Mesenchymal stem cell (in vitro differentiated cells and primary cell): ENCODE measurements around the gene ATP13A4.
A peak's percentile ranks its signal among the peaks of the same experiment; 100 is the strongest.

Experiments
- DNase-seq: peaks from one replicate; pipeline ENCODE4 v3.0.0-alpha.2; 2013
- H2AFZ ChIP-seq: one replicate; pipeline ENCODE4 v1.6.1; 2013; ENCODE audit warnings: low read depth, mild to moderate bottlenecking, control low read depth, inconsistent platforms, low read length, moderate library complexity
- H2AK5ac ChIP-seq: 2 replicates; pipeline ENCODE4 v1.6.1; 2013; ENCODE audit warnings: low read length, moderate library complexity, mild to moderate bottlenecking, inconsistent platforms; ENCODE audit not compliant: severe bottlenecking
- H2BK120ac ChIP-seq: one replicate; pipeline ENCODE4 v1.6.1; 2013; ENCODE audit warnings: low read depth, mild to moderate bottlenecking, inconsistent platforms, low read length, moderate library complexity
- H2BK12ac ChIP-seq, 2 experiments: one replicate each; pipeline ENCODE4 v1.6.1; 2013; ENCODE audit warnings: inconsistent platforms in 2 of 2, low read length in 2 of 2, mild to moderate bottlenecking in 2 of 2, moderate library complexity in 2 of 2, control low read depth in 1 of 2
- H2BK15ac ChIP-seq: one replicate; pipeline ENCODE4 v1.6.1; 2013; ENCODE audit warnings: mild to moderate bottlenecking, low read depth, inconsistent platforms; ENCODE audit not compliant: poor library complexity, severe bottlenecking
- H2BK5ac ChIP-seq: 2 replicates; pipeline ENCODE4 v1.6.1; 2013; ENCODE audit warnings: low read depth, mild to moderate bottlenecking, low read length, control low read depth, inconsistent platforms; ENCODE audit not compliant: poor library complexity, severe bottlenecking
- H3K14ac ChIP-seq, 2 experiments: one replicate each; pipeline ENCODE4 v1.6.1; 2013; ENCODE audit warnings: inconsistent platforms in 2 of 2, low read length in 2 of 2, control low read depth in 1 of 2, mild to moderate bottlenecking in 1 of 2, moderate library complexity in 1 of 2
- H3K18ac ChIP-seq, 2 experiments: one replicate each; pipeline ENCODE4 v1.6.1; 2013; ENCODE audit warnings: inconsistent platforms in 2 of 2, low read length in 2 of 2, control low read depth in 1 of 2, low read depth in 1 of 2, mild to moderate bottlenecking in 1 of 2
- H3K23ac ChIP-seq, 2 experiments: one replicate each; pipeline ENCODE4 v1.6.1; 2013; ENCODE audit warnings: inconsistent platforms in 2 of 2, low read length in 2 of 2, mild to moderate bottlenecking in 2 of 2, moderate library complexity in 2 of 2, control low read depth in 1 of 2
- H3K27ac ChIP-seq: 2 replicates; pipeline ENCODE4 v1.5.1; 2013; ENCODE audit warnings: mild to moderate bottlenecking, moderate library complexity, low read length, control low read depth, inconsistent platforms; ENCODE audit not compliant: poor library complexity, severe bottlenecking
- H3K27me3 ChIP-seq, 2 experiments: 2 replicates each; pipeline versions ENCODE4 v1.6.1 to v1.7.0; 2013; ENCODE audit warnings: low read length in 2 of 2, mild to moderate bottlenecking in 2 of 2, moderate library complexity in 2 of 2, control low read depth in 1 of 2, inconsistent platforms in 1 of 2; ENCODE audit not compliant: control insufficient read depth in 1 of 2, insufficient read depth in 1 of 2
- H3K36me3 ChIP-seq, 2 experiments: 2 replicates each; pipeline versions ENCODE4 v1.6.1 to v1.7.0; 2013; ENCODE audit warnings: low read length in 2 of 2, control low read depth in 1 of 2, inconsistent platforms in 1 of 2, low read depth in 1 of 2, mild to moderate bottlenecking in 1 of 2; ENCODE audit not compliant: insufficient read depth in 2 of 2, control insufficient read depth in 1 of 2
- H3K4ac ChIP-seq, 2 experiments: one replicate each; pipeline ENCODE4 v1.6.1; 2013; ENCODE audit warnings: inconsistent platforms in 2 of 2, low read length in 2 of 2, mild to moderate bottlenecking in 2 of 2, moderate library complexity in 2 of 2, control low read depth in 1 of 2, low read depth in 1 of 2
- H3K4me1 ChIP-seq: 2 replicates; pipeline ENCODE4 v1.6.1; 2013; ENCODE audit warnings: low read depth, low read length, control low read depth; ENCODE audit not compliant: control insufficient read depth, insufficient read depth
- H3K4me2 ChIP-seq: 2 replicates; pipeline ENCODE4 v1.6.1; 2013; ENCODE audit warnings: low read length, mild to moderate bottlenecking, inconsistent platforms; ENCODE audit not compliant: poor library complexity, severe bottlenecking
- H3K4me3 ChIP-seq, 2 experiments: 2 replicates each; pipeline versions ENCODE4 v1.5.1 to v1.7.0; 2013; ENCODE audit warnings: low read length in 2 of 2, mild to moderate bottlenecking in 2 of 2, control low read depth in 1 of 2, low read depth in 1 of 2; ENCODE audit not compliant: insufficient read depth in 1 of 2
- H3K79me1 ChIP-seq: replicated peaks from 2 replicates; pipeline ENCODE4 v1.6.1; 2013; ENCODE audit warnings: mild to moderate bottlenecking, control low read depth, low read length, inconsistent platforms; ENCODE audit not compliant: poor library complexity, severe bottlenecking
- H3K9ac ChIP-seq: 2 replicates; pipeline ENCODE4 v1.7.0; 2013; ENCODE audit warnings: mild to moderate bottlenecking, low read length, moderate library complexity
- H3K9me3 ChIP-seq: 2 replicates; pipeline ENCODE4 v1.7.0; 2013; ENCODE audit warnings: mild to moderate bottlenecking, low read length; ENCODE audit not compliant: control insufficient read depth
- H4K8ac ChIP-seq: one replicate; pipeline ENCODE4 v1.6.1; 2013; ENCODE audit warnings: inconsistent platforms, mild to moderate bottlenecking, low read length, moderate library complexity
- H4K91ac ChIP-seq: one replicate; pipeline ENCODE4 v1.6.1; 2013; ENCODE audit warnings: mild to moderate bottlenecking, low read length, inconsistent platforms
- WGBS: methylation state at CpG from one replicate; pipeline ENCODE4 v1.1.7; 2013; ENCODE audit warnings: mixed read lengths; 5-methylcytosine and 5-hydroxymethylcytosine counted together

ATP13A4 gene

GRCh38 chr3:193594946-193595689 lies 40.4 kb upstream of the ATP13A4 start:
- H3K36me3 ChIP-seq = peaks cover 0 to 23% of the 10 kb centered on the region in 2 experiments
- no peak overlapping the region for H4K91ac ChIP-seq
- no peak overlapping the region for H3K4ac ChIP-seq
- no peak overlapping the region for H2BK15ac ChIP-seq
- peaks cover 10% of the 10 kb centered on the region for H3K79me1 ChIP-seq
- no peak overlapping the region for H2BK12ac ChIP-seq
- H2BK120ac ChIP-seq = no peak overlapping the region
- WGBS = 85% methylated on average over 1 of the region's 1 CpG
- H3K27ac ChIP-seq = no peak overlapping the region
- peaks cover 4% of the 10 kb centered on the region for H3K4me1 ChIP-seq
- H2AK5ac ChIP-seq = no peak overlapping the region
- no peak overlapping the region for H2BK5ac ChIP-seq
- no peaks in the 10 kb centered on the region for H3K27me3 ChIP-seq
- H3K4me2 ChIP-seq = no peak overlapping the region
- H3K9me3 ChIP-seq = no peaks in the 10 kb centered on the region
- H3K14ac ChIP-seq = no peak overlapping the region
- H2AFZ ChIP-seq = no peak overlapping the region
- peak overlapping the region in 1 of 2 experiments; percentile 96 for H3K4me3 ChIP-seq
- peak overlapping the region; percentile 98 for H3K9ac ChIP-seq
- no peak overlapping the region for H3K23ac ChIP-seq
- DNase-seq = peak; percentile 42
- H4K8ac ChIP-seq = no peak overlapping the region
- no peak overlapping the region for H3K18ac ChIP-seq

GRCh38 chr3:193593668-193594030 lies 39.0 kb upstream of the ATP13A4 start:
- peak; percentile 64 for DNase-seq
- Histone ChIP-seq H3K9me3 (no peaks in the 10 kb centered on the region), H3K9ac (peak overlapping the region; percentile 98), H4K8ac (peak overlapping the region; percentile 88), H2AK5ac (peak overlapping the region; percentile 27), H2BK12ac (no peak overlapping the region), H3K23ac (no peak overlapping the region), H3K4ac (peak overlapping the region in 1 of 2 experiments; percentile 5), H3K27me3 (no peaks in the 10 kb centered on the region), H3K4me3 (peak overlapping the region; percentile 76 to 96), H3K4me2 (peak overlapping the region; percentile 54), H3K18ac (peak overlapping the region in 1 of 2 experiments; percentile 89), H3K36me3 (peaks cover 0 to 14% of the 10 kb centered on the region in 2 experiments), H2BK15ac (no peak overlapping the region), H3K79me1 (peaks cover 5% of the 10 kb centered on the region), H3K14ac (no peak overlapping the region), H3K27ac (peak overlapping the region; percentile 48), H4K91ac (no peak overlapping the region), H2BK120ac (no peak overlapping the region), H2AFZ (peak overlapping the region; percentile 56), H3K4me1 (peaks cover 4% of the 10 kb centered on the region), H2BK5ac (no peak overlapping the region)
- 0% methylated on average over 10 of the region's 11 CpGs for WGBS

GRCh38 chr3:193592841-193593667 lies 38.4 kb upstream of the ATP13A4 start, which contains the start of gene OPA1:
Gene OPA1 (plus strand): TSS chr3:193593208. CDS start chr3:193593378, 170 bp downstream.
- WGBS = 2% methylated on average over 55 of the region's 55 CpGs
- Histone ChIP-seq H3K36me3 (peaks cover 0 to 9% of the 10 kb centered on the region in 2 experiments), H3K4me3 (peak within 1 kb of the TSS; percentile 76 to 96), H2AK5ac (peak within 1 kb of the TSS; percentile 27), H3K14ac (peak within 1 kb of the TSS in 1 of 2 experiments; percentile 26), H3K9ac (peak within 1 kb of the TSS; percentile 98), H3K27me3 (no peaks in the 10 kb centered on the region), H4K8ac (peak within 1 kb of the TSS; percentile 88), H2BK12ac (peak within 1 kb of the TSS in 1 of 2 experiments; percentile 18), H3K27ac (peak within 1 kb of the TSS; percentile 48), H2AFZ (peak within 1 kb of the TSS; percentile 80), H2BK120ac (peak within 1 kb of the TSS; percentile 36), H3K18ac (peak within 1 kb of the TSS; percentile 78 to 89), H3K23ac (peak within 1 kb of the TSS in 1 of 2 experiments; percentile 6), H3K9me3 (no peaks in the 10 kb centered on the region), H4K91ac (peak within 1 kb of the TSS; percentile 29), H2BK5ac (peak within 1 kb of the TSS; percentile 1), H3K4me2 (peak within 1 kb of the TSS; percentile 54), H3K4ac (peak within 1 kb of the TSS in 1 of 2 experiments; percentile 15), H2BK15ac (peak within 1 kb of the TSS; percentile 12), H3K4me1 (peaks cover 4% of the 10 kb centered on the region), H3K79me1 (peaks cover 5% of the 10 kb centered on the region)
- DNase-seq = peak; percentile 98
